Measurements from ENCODE around the gene TCF7.
A peak's percentile ranks its signal among the peaks of the same experiment; 100 is the strongest.

The TCF7 gene

DNA sequence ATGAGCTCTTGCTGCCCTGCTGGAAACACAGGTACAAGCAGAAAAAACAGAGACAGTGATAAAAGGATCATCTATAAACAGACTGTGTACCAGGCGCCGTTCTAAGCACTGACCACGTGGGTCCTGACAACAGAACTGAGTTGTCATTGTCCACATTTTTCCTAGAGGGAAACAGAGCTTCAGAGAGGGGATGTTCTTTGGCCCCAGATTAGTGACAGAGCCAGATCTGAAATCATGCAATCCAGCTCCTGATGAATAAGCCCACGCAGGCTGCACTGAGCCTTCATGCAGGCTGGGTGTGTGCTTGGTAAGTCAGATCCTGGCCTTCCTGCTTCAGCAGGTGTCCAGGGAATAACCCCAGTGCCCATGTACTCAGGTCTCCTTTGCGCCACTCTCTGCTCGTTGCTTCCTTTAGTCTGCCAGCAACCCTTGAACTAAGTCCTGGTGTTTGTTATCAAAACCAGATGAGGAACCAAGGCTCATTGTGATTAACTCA lies 22.8 kb upstream of the TCF7 start:
- no peak for DNase-seq

DNA sequence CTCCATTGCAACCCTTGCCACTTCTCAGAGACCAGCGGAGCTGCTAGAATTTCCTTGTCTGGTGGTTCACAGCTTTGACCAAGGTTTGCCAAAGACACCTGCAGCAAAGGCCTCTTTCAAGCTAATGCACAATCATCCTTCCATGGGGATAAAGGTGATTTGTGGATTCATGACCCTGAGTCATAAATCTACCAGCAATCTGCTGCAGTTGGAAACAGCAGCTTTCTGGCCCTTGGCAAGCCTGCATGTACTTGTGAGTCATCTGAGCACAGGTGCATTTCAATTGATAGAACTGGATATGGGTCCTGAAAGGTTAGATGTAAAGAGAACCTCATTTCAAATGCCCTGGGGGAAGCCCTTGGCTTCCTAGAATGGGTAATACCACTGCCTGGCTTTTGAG lies 21.6 kb upstream of the TCF7 start:
- DNase-seq: no peak

DNA sequence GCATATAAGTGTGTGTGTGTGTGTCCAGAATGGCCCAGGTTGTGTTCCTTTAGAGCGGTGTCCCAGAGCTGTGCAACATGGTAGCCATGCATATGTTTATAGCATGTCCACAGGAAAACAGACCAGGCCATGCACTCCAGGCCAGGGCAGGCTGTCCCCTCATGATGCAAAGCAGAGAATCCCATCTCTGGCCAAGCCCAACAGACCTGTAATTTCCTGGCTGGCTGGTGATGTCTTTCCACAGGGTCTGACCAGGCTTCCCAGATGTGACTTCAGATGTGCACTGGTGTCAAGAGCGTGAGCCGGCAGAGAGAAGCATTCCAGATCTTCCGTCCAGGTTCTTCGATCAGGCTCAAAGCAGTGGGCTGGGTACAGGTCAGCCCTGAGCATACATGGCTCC lies 21.1 kb upstream of the TCF7 start:
- no peak for DNase-seq

GRCh38 chr5:134095293-134095692 lies 19.2 kb upstream of the TCF7 start:
- DNase-seq: no peak

DNA sequence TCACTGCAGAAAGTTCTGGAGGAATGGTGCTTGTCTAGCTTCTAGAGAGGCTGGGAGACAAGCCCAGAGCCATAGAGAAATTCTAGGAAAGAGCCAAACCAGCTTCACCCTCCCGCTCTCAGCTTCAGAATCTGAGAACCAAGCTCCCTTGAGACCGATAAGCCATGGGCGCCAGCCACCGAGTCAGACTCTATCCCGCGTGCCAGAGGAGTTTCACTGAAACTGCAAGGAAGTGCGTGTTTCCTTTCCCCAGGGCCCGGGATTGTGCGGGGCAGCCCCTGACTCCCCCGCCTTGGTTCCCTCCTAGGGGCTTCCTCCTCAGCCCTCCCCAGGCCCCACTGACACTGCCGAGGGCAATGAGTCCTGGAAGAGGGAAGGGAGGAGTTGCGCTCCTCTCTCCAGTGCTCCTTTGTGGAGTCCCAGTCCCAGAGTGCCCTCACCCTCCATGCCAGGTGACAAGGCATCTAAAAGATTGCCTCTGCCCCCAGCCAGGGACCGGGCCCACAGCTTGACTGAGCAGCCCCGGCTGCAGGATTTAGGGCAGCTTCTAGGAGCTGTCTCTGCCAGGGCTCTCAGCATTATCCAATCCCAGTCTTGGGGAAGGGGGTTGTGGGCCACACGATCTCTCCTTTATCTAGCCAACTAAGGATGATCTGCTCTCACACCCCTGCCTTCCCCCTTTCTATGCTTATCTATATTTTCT lies 18.4 kb upstream of the TCF7 start:
- DNase-seq: no peak

DNA sequence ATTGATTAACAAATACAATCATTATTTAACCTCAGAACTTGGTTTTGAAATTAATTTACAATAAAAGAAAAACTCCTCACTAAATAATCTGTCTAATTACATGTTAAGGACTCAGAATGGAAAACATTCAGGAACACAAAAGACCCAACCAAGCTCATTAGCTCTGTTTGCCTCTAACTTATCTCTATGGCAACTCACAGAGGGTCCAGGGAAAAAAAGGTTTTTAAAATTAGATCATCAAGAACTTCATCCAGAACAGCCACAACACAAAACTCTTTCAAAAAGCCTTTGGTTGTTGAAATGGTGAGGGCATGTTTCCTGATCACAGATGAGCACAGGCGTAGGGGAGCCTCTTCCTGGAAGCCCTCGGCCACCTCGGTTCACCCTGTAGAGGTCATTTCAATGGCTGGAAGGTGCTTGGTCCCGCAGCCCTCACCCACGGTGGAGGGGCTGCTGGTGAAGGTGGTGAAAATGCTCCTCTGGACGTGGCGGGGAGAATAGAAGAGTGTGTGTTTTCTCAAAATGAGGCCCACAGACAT lies 17.2 kb upstream of the TCF7 start:
- DNase-seq: no peak

DNA sequence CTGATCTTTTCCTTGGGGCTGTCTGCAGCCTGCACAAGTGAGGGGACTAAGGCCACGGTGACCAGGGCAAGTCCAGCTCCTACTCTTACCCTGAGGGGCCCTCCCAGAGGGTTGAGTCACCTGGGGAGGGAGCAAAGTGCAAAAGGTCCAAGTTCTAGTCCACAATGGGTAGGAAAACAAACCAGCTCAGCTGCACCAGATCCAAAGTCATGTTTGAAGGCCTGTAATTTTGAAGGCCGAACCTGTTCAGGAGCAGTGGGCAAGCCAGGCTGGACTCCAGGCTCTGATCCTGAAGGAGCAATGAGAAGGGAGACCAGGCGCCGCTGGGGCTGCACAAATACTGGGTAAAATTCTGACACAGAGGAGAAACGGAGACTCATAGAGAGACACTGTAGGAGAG lies 15.8 kb upstream of the TCF7 start:
- DNase-seq: no peak

DNA sequence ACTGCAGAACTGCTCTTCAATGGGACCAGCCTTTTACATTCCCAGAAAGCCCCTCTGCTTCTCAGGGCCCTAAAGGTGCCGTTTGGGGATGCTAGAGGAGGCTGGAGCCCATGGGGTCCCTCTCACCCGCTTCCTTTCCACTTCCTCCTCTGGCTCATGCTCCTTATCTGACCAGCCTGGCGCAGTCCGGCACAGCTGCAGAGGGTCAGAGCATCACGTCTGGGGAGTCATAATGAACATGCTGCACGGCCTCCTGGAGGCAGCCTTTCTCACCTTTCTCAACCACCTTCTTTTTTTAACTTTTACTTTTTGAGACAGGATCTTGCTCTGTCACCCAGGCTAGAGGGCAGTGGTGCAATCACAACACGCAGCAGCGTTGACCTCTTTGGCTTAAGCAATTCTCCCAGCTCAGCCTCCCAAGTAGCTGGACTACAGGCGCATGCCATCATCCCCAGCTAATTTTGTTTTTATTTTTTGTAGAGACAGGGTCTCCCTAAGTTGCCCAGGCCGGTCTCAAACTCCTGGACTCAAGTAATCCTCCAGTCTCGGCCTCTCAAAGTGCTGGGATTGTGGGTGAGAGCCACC lies 15.1 kb upstream of the TCF7 start:
- DNase-seq: no peak

GRCh38 chr5:134099939-134100282 lies 14.6 kb upstream of the TCF7 start:
- DNase-seq: no peak

- peak; percentile 82 to 85 for DNase-seq
Observed at GRCh38 chr5:134100283-134101091, 14.0 kb upstream of the TCF7 start.

GRCh38 chr5:134101686-134102439 lies 12.6 kb upstream of the TCF7 start:
- DNase-seq: peak; percentile 69 to 78

- DNase-seq: no peak
Observed at GRCh38 chr5:134103397-134103796, 11.1 kb upstream of the TCF7 start.

DNA sequence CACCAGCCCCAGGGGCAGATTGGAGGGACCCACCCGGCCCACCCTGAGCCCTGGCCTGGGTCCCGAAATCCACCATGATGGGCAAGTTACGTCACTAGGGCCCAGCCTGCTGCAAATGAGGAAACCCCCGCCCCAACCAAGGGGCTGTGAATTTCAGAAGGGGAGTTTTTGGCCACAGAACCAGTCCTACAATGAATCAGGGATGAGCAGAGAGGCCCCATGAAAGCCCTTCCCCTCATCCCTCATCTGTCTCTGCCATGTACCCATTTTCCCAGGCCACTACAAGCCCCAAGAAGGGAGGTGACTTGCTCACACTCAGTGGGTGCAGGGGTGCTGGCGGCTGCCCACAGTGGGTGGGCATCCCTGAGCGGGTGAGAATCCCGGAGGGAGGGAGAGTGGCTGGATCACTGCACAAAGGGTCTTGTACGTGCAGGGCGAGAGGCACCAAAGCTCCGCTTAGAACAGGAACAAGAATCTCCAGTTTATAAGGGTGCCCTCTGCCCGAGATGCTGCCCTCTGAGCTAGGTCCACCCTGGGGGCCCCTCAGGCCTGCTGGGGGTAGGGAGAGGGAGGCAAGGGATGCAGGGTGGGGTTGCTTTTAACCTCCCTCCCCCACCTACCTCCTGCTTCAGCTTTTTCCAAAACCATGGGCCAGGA lies 10.4 kb upstream of the TCF7 start:
- DNase-seq: no peak

GRCh38 chr5:134106991-134107701 lies 7.3 kb upstream of the TCF7 start:
- DNase-seq: no peak

- no peak for DNase-seq
Observed at GRCh38 chr5:134107779-134108178, 6.7 kb upstream of the TCF7 start.

DNA sequence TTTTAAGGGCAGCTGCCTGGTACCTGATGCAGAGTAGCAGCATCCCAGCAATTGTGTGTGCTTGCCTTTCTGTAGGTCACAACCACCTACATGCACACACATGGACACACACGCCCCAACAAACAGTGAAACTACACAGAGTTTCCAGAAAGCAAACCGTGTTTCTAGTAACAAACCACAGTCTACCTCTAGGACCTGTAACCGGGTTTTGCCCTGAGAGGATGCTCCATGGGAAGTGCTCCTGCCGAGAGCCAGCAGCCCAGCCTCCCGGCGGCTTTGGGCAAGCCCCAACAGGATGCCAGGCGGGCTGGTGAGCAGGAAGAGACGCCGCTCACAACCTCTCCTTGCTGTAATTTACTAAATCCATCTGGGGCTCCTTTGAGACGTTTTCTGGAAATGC lies 4.1 kb upstream of the TCF7 start:
- no peak for DNase-seq

GRCh38 chr5:134111741-134112647 lies 2.5 kb upstream of the TCF7 start:
- peak in 1 of 2 donors; percentile 44 for DNase-seq

DNA sequence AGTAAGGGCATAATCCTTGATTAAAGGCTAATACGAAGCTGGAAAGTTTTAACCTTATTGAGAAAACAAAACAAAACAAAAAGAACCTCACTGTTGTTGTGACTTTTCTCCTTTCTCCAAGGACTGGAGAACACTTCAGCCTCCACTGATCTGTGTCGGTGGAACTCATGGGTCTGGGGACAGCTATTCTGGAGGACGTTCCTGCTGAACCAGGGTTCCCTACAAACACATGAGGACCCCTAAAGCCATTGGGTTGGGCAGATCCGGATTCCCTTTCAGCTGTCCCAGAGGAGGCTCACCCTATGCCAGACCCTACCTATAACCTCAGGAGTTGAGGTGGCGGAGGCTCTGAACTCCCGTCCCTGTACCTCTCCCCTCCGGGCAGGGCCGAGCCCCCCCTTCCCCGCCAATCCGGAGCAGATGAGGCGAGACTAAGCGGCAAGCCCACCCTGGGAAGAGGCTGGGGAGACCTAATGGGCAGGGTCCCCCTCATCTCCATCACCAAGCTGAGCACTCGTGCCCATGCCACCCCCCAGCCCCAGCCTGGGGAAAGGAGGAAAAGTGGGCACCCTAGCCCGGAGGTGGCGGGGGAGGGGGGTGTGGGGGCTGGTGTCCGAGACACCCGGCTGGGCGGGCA lies 1.6 kb upstream of the TCF7 start:
- DNase-seq: no peak

DNA sequence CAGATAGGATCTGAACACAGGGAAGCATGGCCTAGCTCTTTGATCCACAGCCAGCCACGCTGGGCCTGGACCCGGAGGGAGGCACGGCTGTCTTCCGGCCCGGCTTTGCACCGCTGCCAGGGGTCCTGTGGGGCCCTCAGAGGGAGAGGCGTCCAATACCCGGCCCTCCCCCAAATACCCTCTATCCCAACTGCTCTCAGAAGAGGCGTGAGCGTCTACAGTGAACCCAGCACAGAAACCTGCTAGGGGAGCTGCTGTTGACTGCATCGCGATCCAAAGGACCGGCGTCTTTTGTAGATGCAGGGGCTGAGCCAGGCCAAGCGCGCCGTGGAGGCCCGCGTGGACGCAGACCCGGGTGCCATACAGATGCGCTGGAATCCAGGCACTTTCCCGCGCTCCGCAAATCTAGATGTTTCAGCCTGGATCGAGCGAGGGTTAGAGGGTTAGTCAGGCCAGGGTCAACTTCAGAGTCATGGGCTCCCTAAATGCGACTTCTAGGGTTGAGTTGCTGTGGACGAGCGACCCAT lies 1.1 kb upstream of the TCF7 start:
- no peak for DNase-seq

Data from activated CD4-positive, alpha-beta T cell treated with anti-CD3 and anti-CD28 coated beads for 4 hours (primary cell).